Trophoblast cell (in vitro differentiated cells and primary cell): ENCODE results near the gene TEPSIN.

ENCODE experiments used
- DNase-seq, 2 donors: peaks; one replicate each; pipeline ENCODE4 v3.0.0-alpha.2; 2016
- H2AFZ ChIP-seq: 2 replicates; pipeline ENCODE4 v1.6.1; 2013; ENCODE audit warnings: low read length, moderate library complexity, mild to moderate bottlenecking; ENCODE audit not compliant: insufficient read depth, poor library complexity
- H2AK5ac ChIP-seq: 2 replicates; pipeline ENCODE4 v1.6.1; 2013; ENCODE audit warnings: mild to moderate bottlenecking, low read length
- H2BK120ac ChIP-seq: 2 replicates; pipeline ENCODE4 v1.6.1; 2013; ENCODE audit warnings: low read length, mild to moderate bottlenecking, moderate library complexity; ENCODE audit not compliant: insufficient read depth, poor library complexity
- H2BK12ac ChIP-seq: 2 replicates; pipeline ENCODE4 v1.6.1; 2013; ENCODE audit warnings: mild to moderate bottlenecking, low read length, moderate library complexity
- H2BK5ac ChIP-seq: 2 replicates; pipeline ENCODE4 v1.6.1; 2013; ENCODE audit warnings: low read length, low read depth, moderate library complexity, mild to moderate bottlenecking; ENCODE audit not compliant: poor library complexity
- H3K14ac ChIP-seq: 2 replicates; pipeline ENCODE4 v1.6.1; 2013; ENCODE audit warnings: mild to moderate bottlenecking, low read length
- H3K18ac ChIP-seq: 2 replicates; pipeline ENCODE4 v1.6.1; 2013; ENCODE audit warnings: mild to moderate bottlenecking, low read length
- H3K23ac ChIP-seq: 2 replicates; pipeline ENCODE4 v1.6.1; 2013; ENCODE audit warnings: low read length
- H3K27ac ChIP-seq: 2 replicates; pipeline ENCODE4 v1.5.1; 2013; ENCODE audit warnings: low read depth, mild to moderate bottlenecking, inconsistent platforms, low read length, moderate library complexity
- H3K27me3 ChIP-seq: 2 replicates; pipeline ENCODE4 v1.6.1; 2013; ENCODE audit warnings: inconsistent platforms, mild to moderate bottlenecking, low read length, moderate library complexity; ENCODE audit not compliant: insufficient read depth
- H3K36me3 ChIP-seq, 2 experiments: 1 replicate in 1 of 2; 2 replicates in 1 of 2; pipeline ENCODE4 v1.6.1; 2013; ENCODE audit warnings: low read length in 2 of 2, mild to moderate bottlenecking in 2 of 2, moderate library complexity in 1 of 2; ENCODE audit not compliant: insufficient read depth in 2 of 2, control insufficient read depth in 1 of 2
- H3K4ac ChIP-seq: 2 replicates; pipeline ENCODE4 v1.6.1; 2013; ENCODE audit warnings: low read depth, mild to moderate bottlenecking, low read length, moderate library complexity
- H3K4me1 ChIP-seq, 2 experiments: 1 replicate in 1 of 2; 2 replicates in 1 of 2; pipeline ENCODE4 v1.6.1; 2013; ENCODE audit warnings: low read length in 2 of 2, mild to moderate bottlenecking in 2 of 2, moderate library complexity in 1 of 2; ENCODE audit not compliant: insufficient read depth in 2 of 2, control insufficient read depth in 1 of 2
- H3K4me2 ChIP-seq: 2 replicates; pipeline ENCODE4 v1.6.1; 2013; ENCODE audit warnings: inconsistent platforms, mild to moderate bottlenecking, low read length, moderate library complexity
- H3K4me3 ChIP-seq: 2 replicates; pipeline ENCODE4 v1.5.1; 2013; ENCODE audit warnings: mild to moderate bottlenecking, low read depth, low read length, inconsistent platforms
- H3K79me1 ChIP-seq: one replicate; pipeline ENCODE4 v1.6.1; 2013; ENCODE audit warnings: low read length
- H3K79me2 ChIP-seq: 2 replicates; pipeline ENCODE4 v1.6.1; 2013; ENCODE audit warnings: low read length, mild to moderate bottlenecking; ENCODE audit not compliant: control insufficient read depth, insufficient read depth, poor library complexity
- H3K9ac ChIP-seq: 2 replicates; pipeline ENCODE4 v1.6.1; 2013; ENCODE audit warnings: mild to moderate bottlenecking, low read length
- H3K9me3 ChIP-seq: 2 replicates; pipeline ENCODE4 v1.6.1; 2013; ENCODE audit warnings: low read depth, mild to moderate bottlenecking, control low read depth, inconsistent platforms, low read length; ENCODE audit not compliant: insufficient read depth
- H4K12ac ChIP-seq: 2 replicates; pipeline ENCODE4 v1.6.1; 2013; ENCODE audit warnings: low read depth, mild to moderate bottlenecking, low read length, moderate library complexity
- H4K8ac ChIP-seq: 2 replicates; pipeline ENCODE4 v1.6.1; 2013; ENCODE audit warnings: low read depth, mild to moderate bottlenecking, low read length, moderate library complexity
- H4K91ac ChIP-seq: one replicate; pipeline ENCODE4 v1.6.1; 2013; ENCODE audit warnings: low read depth, mild to moderate bottlenecking, low read length, moderate library complexity
- WGBS: extraction: QIAGEN DNeasy Blood & Tissue Kit; methylation state at CpG from one replicate; pipeline ENCODE4 v1.1.7; 2013; ENCODE audit warnings: missing lambda C conversion rate; ENCODE audit not compliant: insufficient read length, insufficient coverage; ENCODE audit errors: extremely low coverage; 5-methylcytosine and 5-hydroxymethylcytosine counted together

The TEPSIN gene

DNA sequence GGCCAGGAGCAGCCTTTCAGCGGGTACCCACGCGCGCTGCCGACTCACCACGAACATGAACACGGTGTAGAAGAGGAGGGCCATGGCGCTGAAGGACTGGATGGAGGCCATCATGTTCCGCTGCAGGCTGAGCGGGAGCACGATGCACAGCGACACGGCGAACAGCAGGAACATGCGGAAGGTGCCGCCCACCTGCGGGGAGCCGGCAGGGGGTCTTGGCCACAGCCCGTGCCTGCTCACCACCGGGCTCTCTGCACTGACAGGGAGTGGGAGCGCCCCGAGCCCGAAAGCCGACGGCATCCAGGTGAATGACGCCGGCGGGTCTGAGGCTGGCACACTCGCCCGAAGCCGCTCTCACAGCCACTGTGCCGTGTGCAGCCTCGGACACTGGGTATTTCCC is 43.3 kb upstream of the TEPSIN start:
- Histone ChIP-seq H2BK5ac (no peak overlapping the region), H2AFZ (no peak overlapping the region), H2AK5ac (no peak overlapping the region), H3K79me1 (no peaks in the 10 kb centered on the region), H4K12ac (no peak overlapping the region), H4K91ac (no peak overlapping the region), H3K9me3 (no peaks in the 10 kb centered on the region), H3K4me2 (no peak overlapping the region), H2BK12ac (no peak overlapping the region), H2BK120ac (no peak overlapping the region), H4K8ac (no peak overlapping the region), H3K27me3 (no peaks in the 10 kb centered on the region), H3K18ac (no peak overlapping the region), H3K14ac (no peak overlapping the region), H3K36me3 (peaks cover 59 to 67% of the 10 kb centered on the region in 2 experiments), H3K9ac (no peak overlapping the region), H3K4me3 (no peak overlapping the region), H3K4ac (no peak overlapping the region), H3K23ac (no peak overlapping the region), H3K79me2 (peaks cover 5% of the 10 kb centered on the region), H3K27ac (no peak overlapping the region), H3K4me1 (no peaks in the 10 kb centered on the region)
- no peak for DNase-seq
- WGBS, result no CpG with 5 or more reads among the region's 33 CpGs

GRCh38 chr17:81280571-81280970 is 41.7 kb upstream of the TEPSIN start:
- no peak overlapping the region for H2BK5ac ChIP-seq
- no peak overlapping the region for H3K4ac ChIP-seq
- no peak overlapping the region for H4K12ac ChIP-seq
- no peaks in the 10 kb centered on the region for H3K4me1 ChIP-seq
- H2AK5ac ChIP-seq, result no peak overlapping the region
- WGBS, result no CpG with 5 or more reads among the region's 24 CpGs
- H2AFZ ChIP-seq, result no peak overlapping the region
- H3K14ac ChIP-seq, result no peak overlapping the region
- H3K4me2 ChIP-seq, result no peak overlapping the region
- H3K18ac ChIP-seq, result no peak overlapping the region
- no peak overlapping the region for H3K27ac ChIP-seq
- H4K8ac ChIP-seq, result no peak overlapping the region
- no peak for DNase-seq
- no peaks in the 10 kb centered on the region for H3K79me1 ChIP-seq
- no peak overlapping the region for H2BK120ac ChIP-seq
- no peak overlapping the region for H3K9ac ChIP-seq
- no peaks in the 10 kb centered on the region for H3K79me2 ChIP-seq
- no peak overlapping the region for H3K23ac ChIP-seq
- no peaks in the 10 kb centered on the region for H3K9me3 ChIP-seq
- no peak overlapping the region for H4K91ac ChIP-seq
- no peak overlapping the region for H2BK12ac ChIP-seq
- no peak overlapping the region for H3K4me3 ChIP-seq
- peaks cover 66 to 72% of the 10 kb centered on the region in 2 experiments for H3K36me3 ChIP-seq
- no peaks in the 10 kb centered on the region for H3K27me3 ChIP-seq

GRCh38 chr17:81279278-81280275 is 40.7 kb upstream of the TEPSIN start:
- Histone ChIP-seq H2BK5ac (no peak overlapping the region), H3K4me3 (no peak overlapping the region), H3K79me2 (no peaks in the 10 kb centered on the region), H3K9me3 (no peaks in the 10 kb centered on the region), H3K27me3 (no peaks in the 10 kb centered on the region), H3K79me1 (no peaks in the 10 kb centered on the region), H2BK12ac (no peak overlapping the region), H4K12ac (no peak overlapping the region), H2BK120ac (no peak overlapping the region), H4K91ac (no peak overlapping the region), H3K9ac (no peak overlapping the region), H4K8ac (no peak overlapping the region), H2AFZ (no peak overlapping the region), H3K27ac (no peak overlapping the region), H3K4ac (no peak overlapping the region), H3K23ac (no peak overlapping the region), H2AK5ac (no peak overlapping the region), H3K18ac (no peak overlapping the region), H3K36me3 (peaks cover 72 to 74% of the 10 kb centered on the region in 2 experiments), H3K14ac (no peak overlapping the region), H3K4me2 (no peak overlapping the region), H3K4me1 (no peaks in the 10 kb centered on the region)
- DNase-seq, result no peak
- WGBS, result no CpG with 5 or more reads among the region's 50 CpGs

DNA sequence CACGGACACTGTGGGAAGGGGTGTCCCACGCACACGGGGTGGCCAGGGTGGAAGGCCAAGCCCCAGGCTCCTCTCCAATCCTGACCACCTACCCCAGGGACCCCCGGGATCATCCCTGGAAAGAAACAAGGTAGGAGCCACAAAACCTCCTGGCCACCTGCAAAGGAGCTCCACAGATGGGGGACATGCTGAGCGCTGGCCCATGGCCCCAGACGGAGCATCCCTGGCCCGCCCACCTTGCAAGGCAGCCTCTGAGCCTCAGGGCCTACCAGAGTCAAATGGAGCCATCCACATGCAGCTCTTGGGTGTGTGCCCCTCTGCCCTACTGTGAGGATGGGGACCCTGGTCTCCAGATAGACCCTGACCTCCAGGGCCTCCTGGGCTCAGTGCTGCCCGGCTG is 40.0 kb upstream of the TEPSIN start:
- no peaks in the 10 kb centered on the region for H3K27me3 ChIP-seq
- no peak overlapping the region for H3K27ac ChIP-seq
- H4K8ac ChIP-seq, result no peak overlapping the region
- H2BK5ac ChIP-seq, result no peak overlapping the region
- H3K4me2 ChIP-seq, result no peak overlapping the region
- no peak overlapping the region for H3K23ac ChIP-seq
- no peak overlapping the region for H4K12ac ChIP-seq
- H3K14ac ChIP-seq, result no peak overlapping the region
- H2AK5ac ChIP-seq, result no peak overlapping the region
- H2AFZ ChIP-seq, result no peak overlapping the region
- H2BK12ac ChIP-seq, result no peak overlapping the region
- no peak overlapping the region for H3K9ac ChIP-seq
- no peak overlapping the region for H3K4ac ChIP-seq
- H3K9me3 ChIP-seq, result no peaks in the 10 kb centered on the region
- H3K79me1 ChIP-seq, result no peaks in the 10 kb centered on the region
- H4K91ac ChIP-seq, result no peak overlapping the region
- no peak for DNase-seq
- H3K4me3 ChIP-seq, result no peak overlapping the region
- peaks cover 79 to 81% of the 10 kb centered on the region in 2 experiments for H3K36me3 ChIP-seq
- H3K4me1 ChIP-seq, result no peaks in the 10 kb centered on the region
- no peak overlapping the region for H3K18ac ChIP-seq
- H2BK120ac ChIP-seq, result no peak overlapping the region
- WGBS, result no CpG with 5 or more reads among the region's 8 CpGs
- H3K79me2 ChIP-seq, result no peaks in the 10 kb centered on the region
